ENCODE data around the gene RAD51B.

Gene RAD51B

GRCh38 chr14:68407825-68408224 lies 588.2 kb downstream of the RAD51B start:
- Histone ChIP-seq H3K9ac (ENCODE audit: low read length) (no peak overlapping the region), H4K20me1 (ENCODE audit: insufficient read depth, low read length) (no peaks in the 10 kb centered on the region), H3K36me3 (replicated peaks; ENCODE audit: insufficient read depth, low read length) (no peaks in the 10 kb centered on the region), H3K4me3 (ENCODE audit: low read length) (no peak overlapping the region), H3K9me2 (replicated peaks; ENCODE audit: insufficient read depth, low read length) (no peaks in the 10 kb centered on the region), H3K9me3 (replicated peaks; ENCODE audit: insufficient read depth, low read length) (no peaks in the 10 kb centered on the region), H3K4me2 (ENCODE audit: low read depth, low read length) (no peak overlapping the region), H2AFZ (ENCODE audit: low read length) (no peak overlapping the region), H3K27ac (ENCODE audit: low read length) (no peak overlapping the region), H3K4me1 (ENCODE audit: low read length) (no peaks in the 10 kb centered on the region), H3F3A (ENCODE audit: insufficient read depth, low read length) (no peaks in the 10 kb centered on the region), H3K27me3 (replicated peaks; ENCODE audit: insufficient read depth, low read length) (no peaks in the 10 kb centered on the region), H3K79me2 (ENCODE audit: low read length) (no peaks in the 10 kb centered on the region)
- no peak for TF ChIP-seq CTCF (IDR thresholded peaks at IDR 0.05; ENCODE audit: low read length)
- no peak for TF ChIP-seq EZH2phosphoT487 (IDR thresholded peaks at IDR 0.05; ENCODE audit: low read length)
- TF ChIP-seq EZH2 (optimal IDR thresholded peaks at IDR 0.05; ENCODE audit: low read depth, low read length): no peak
- DNase-seq: no peak

GRCh38 chr14:68408680-68409079 lies 589.1 kb downstream of the RAD51B start:
- H2AFZ ChIP-seq (ENCODE audit: low read length): no peak overlapping the region
- H3K79me2 ChIP-seq (ENCODE audit: low read length): no peaks in the 10 kb centered on the region
- no peaks in the 10 kb centered on the region for H4K20me1 ChIP-seq (ENCODE audit: insufficient read depth, low read length)
- no peak overlapping the region for H3K4me2 ChIP-seq (ENCODE audit: low read depth, low read length)
- DNase-seq: no peak
- no peaks in the 10 kb centered on the region for H3K9me2 ChIP-seq (replicated peaks; ENCODE audit: insufficient read depth, low read length)
- TF ChIP-seq EZH2 (optimal IDR thresholded peaks at IDR 0.05; ENCODE audit: low read depth, low read length) (no peak), EZH2phosphoT487 (IDR thresholded peaks at IDR 0.05; ENCODE audit: low read length) (no peak), CTCF (IDR thresholded peaks at IDR 0.05; ENCODE audit: low read length) (no peak)
- H3K9me3 ChIP-seq (replicated peaks; ENCODE audit: insufficient read depth, low read length): no peaks in the 10 kb centered on the region
- no peaks in the 10 kb centered on the region for H3F3A ChIP-seq (ENCODE audit: insufficient read depth, low read length)
- H3K27ac ChIP-seq (ENCODE audit: low read length): no peak overlapping the region
- H3K9ac ChIP-seq (ENCODE audit: low read length): no peak overlapping the region
- no peaks in the 10 kb centered on the region for H3K36me3 ChIP-seq (replicated peaks; ENCODE audit: insufficient read depth, low read length)
- no peaks in the 10 kb centered on the region for H3K4me1 ChIP-seq (ENCODE audit: low read length)
- H3K4me3 ChIP-seq (ENCODE audit: low read length): no peak overlapping the region
- no peaks in the 10 kb centered on the region for H3K27me3 ChIP-seq (replicated peaks; ENCODE audit: insufficient read depth, low read length)

GRCh38 chr14:68409387-68409786 lies 589.8 kb downstream of the RAD51B start:
- H3K9me2 ChIP-seq (replicated peaks; ENCODE audit: insufficient read depth, low read length): no peaks in the 10 kb centered on the region

More at GRCh38 chr14:68409387-68409786, 589.8 kb downstream of the RAD51B start:
- no peak for DNase-seq
- Histone ChIP-seq H3K4me2 (ENCODE audit: low read depth, low read length) (no peak overlapping the region), H3K9me3 (replicated peaks; ENCODE audit: insufficient read depth, low read length) (no peaks in the 10 kb centered on the region), H2AFZ (ENCODE audit: low read length) (no peak overlapping the region), H3K4me3 (ENCODE audit: low read length) (no peak overlapping the region), H3K27me3 (replicated peaks; ENCODE audit: insufficient read depth, low read length) (no peaks in the 10 kb centered on the region), H3K36me3 (replicated peaks; ENCODE audit: insufficient read depth, low read length) (no peaks in the 10 kb centered on the region), H3K27ac (ENCODE audit: low read length) (no peak overlapping the region), H4K20me1 (ENCODE audit: insufficient read depth, low read length) (no peaks in the 10 kb centered on the region), H3K9ac (ENCODE audit: low read length) (no peak overlapping the region), H3K79me2 (ENCODE audit: low read length) (no peaks in the 10 kb centered on the region), H3F3A (ENCODE audit: insufficient read depth, low read length) (no peaks in the 10 kb centered on the region), H3K4me1 (ENCODE audit: low read length) (no peaks in the 10 kb centered on the region)
- TF ChIP-seq EZH2 (optimal IDR thresholded peaks at IDR 0.05; ENCODE audit: low read depth, low read length) (no peak), CTCF (IDR thresholded peaks at IDR 0.05; ENCODE audit: low read length) (no peak), EZH2phosphoT487 (IDR thresholded peaks at IDR 0.05; ENCODE audit: low read length) (no peak)
